T-helper 2 cell treated with Interferon-gamma antibody and Interleukin-4, amounts not matched to agents 100 ng/mL and 5 ng/mL, for 36 hours (primary cell): ENCODE data around the gene WDR37. TPM values are rescaled to one million over a fixed set of nuclear protein-coding genes. Genes with fewer than 3 reads are reported as not detected.
"Not testable (repeated sequence)": the region's sequence is repeated elsewhere in the genome, so short reads cannot be mapped to it uniquely, and the experiment has no call there.

Source experiments
- intact Hi-C: fragments of 100-400 bp; cut with micrococcal nuclease; formaldehyde crosslinking; loops from one replicate; pipeline ENCODE4 v1.15.1; 2023
- total RNA-seq: library from RNA; stranded (reverse); gene quantifications from 2 replicates; pipeline ENCODE4 v1.2.3, GENCODE V29; 2022

Gene WDR37
- total RNA-seq, 1 donor from 2014 or later: 26.5 TPM

GRCh38 chr10:1151076-1152033 lies 95.2 kb downstream of the WDR37 start:
- intact Hi-C loops: no loop called here

GRCh38 chr10:1152386-1153250 lies 96.4 kb downstream of the WDR37 start:
- intact Hi-C loops: no loop called here

- intact Hi-C loops: no loop called here
Measured at GRCh38 chr10:1153251-1153763, 97.1 kb downstream of the WDR37 start.

GRCh38 chr10:1153805-1154351 lies 97.7 kb downstream of the WDR37 start:
- intact Hi-C loops: no loop called here

DNA sequence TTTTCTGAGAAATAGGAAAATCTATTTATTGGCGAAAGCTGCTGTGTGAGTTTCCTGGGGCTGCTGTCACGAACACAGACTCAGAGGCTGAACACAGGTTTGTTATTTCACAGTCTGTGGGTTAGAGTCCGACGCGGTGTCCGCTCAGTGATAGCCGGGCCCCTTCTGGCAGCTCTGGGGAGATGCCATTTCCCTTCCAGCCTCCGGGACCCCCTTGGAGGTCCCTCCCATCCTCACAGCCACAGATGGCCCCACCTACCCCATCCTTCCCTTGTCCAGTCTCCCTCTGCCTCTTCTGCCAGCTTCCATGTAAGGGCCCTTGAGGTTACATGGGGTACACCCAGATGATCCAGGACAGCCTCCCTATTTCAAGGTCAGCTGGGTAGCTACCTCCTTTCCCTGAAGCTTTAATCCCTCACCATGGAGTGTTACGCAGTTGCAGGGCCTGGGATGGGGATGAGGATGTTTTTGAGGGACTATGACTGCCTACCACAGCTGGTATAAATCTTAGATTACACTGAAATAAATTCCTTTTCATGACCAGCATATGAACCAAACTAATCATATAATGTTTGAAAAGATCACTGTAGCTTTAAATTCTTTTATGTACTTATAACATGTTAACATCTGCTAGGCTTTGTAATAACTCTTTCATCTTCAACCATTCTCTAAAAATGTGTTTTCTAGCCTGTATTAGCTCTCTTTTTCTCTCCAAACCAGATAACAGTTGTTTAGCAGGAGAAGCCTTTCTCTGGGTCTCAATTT lies 98.5 kb downstream of the WDR37 start:
- intact Hi-C loops: no loop called here

GRCh38 chr10:1155791-1156615 lies 99.8 kb downstream of the WDR37 start:
- intact Hi-C loops: no loop called here

DNA sequence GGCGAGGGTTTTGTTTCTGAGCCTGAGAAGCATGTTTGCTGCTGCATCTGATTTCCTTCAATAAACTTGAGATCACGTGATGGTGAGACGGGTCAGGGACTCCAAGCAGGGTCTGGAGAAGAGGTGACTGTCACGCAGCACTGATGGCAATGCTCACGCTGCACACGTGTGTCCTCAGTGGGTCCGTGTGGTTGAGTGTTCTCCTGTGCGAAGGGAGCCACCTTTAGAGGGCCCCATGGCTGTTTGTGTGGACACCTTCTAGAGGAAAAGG lies 100.4 kb downstream of the WDR37 start:
- intact Hi-C loops: no loop called here

DNA sequence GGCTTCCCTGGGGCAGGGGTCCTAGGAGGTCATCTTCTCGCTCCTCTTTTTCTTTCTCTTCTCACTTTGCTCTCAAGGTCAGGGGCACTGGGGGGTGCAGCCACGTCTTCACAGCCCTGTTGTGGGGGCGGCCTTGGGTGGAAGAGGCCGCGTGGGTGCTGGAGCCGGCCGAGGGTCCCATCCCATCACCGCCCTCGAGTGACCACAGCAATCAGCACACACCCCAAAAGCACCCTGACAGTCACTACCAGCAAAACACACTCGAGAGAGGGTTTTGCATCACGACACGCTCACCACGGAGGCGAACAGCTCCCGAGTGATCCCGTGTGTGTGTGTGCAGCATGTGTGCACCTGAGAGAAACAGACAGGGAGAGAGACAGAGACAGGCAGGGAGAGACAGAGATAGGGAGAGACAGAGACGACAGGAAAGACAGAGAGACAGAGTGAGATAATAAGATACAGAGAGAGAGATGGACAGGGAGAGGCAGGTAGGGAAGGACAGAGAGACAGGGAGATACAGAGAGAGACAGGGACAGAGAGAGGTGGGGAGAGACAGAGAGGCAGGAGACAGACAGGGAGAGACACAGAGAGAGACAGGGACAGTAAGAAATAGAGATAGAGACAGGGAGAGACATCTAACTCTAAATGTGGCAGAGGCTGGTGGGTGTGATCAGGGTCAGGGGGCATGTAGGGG lies 100.9 kb downstream of the WDR37 start:
- intact Hi-C loops: no loop called here

DNA sequence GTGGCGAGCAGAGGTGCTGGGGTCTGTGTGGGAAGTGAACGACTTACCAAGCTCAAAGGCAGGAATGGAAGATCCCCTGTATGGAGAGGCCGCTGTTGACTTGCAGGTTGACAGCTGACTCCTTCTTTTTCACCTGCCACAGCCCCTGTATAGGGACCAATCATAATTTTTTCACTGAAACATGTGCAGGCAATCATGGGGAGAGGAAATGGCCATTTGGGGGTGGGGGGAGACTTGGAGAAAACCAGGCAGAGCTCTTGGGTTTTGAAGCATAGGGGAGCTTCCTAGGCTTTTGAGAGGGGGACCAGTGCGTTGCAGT lies 101.4 kb downstream of the WDR37 start:
- intact Hi-C loops: no loop called here

DNA sequence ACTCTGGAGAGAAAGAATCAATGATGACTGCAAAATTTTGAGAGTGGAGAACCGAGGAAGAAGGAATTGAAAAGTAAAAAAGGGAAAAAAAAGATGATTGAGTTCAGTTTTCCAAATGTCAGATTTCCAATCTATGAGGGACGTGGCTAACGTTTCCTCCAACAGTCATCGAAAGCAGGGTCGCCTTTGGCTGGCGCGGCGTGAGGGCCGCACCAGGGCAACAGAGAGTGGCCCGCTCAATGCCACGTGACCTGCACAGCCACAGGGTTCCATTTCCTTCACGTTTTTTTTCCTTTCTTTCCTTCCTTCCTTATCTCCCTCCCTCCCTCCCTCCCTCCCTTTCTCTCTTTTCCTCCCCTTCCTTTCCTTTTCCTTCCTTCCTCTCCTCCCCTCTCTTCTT lies 101.9 kb downstream of the WDR37 start:
- intact Hi-C loops: no loop called here

GRCh38 chr10:1158536-1158935 lies 102.4 kb downstream of the WDR37 start:
- intact Hi-C loops: not testable (repeated sequence)

DNA sequence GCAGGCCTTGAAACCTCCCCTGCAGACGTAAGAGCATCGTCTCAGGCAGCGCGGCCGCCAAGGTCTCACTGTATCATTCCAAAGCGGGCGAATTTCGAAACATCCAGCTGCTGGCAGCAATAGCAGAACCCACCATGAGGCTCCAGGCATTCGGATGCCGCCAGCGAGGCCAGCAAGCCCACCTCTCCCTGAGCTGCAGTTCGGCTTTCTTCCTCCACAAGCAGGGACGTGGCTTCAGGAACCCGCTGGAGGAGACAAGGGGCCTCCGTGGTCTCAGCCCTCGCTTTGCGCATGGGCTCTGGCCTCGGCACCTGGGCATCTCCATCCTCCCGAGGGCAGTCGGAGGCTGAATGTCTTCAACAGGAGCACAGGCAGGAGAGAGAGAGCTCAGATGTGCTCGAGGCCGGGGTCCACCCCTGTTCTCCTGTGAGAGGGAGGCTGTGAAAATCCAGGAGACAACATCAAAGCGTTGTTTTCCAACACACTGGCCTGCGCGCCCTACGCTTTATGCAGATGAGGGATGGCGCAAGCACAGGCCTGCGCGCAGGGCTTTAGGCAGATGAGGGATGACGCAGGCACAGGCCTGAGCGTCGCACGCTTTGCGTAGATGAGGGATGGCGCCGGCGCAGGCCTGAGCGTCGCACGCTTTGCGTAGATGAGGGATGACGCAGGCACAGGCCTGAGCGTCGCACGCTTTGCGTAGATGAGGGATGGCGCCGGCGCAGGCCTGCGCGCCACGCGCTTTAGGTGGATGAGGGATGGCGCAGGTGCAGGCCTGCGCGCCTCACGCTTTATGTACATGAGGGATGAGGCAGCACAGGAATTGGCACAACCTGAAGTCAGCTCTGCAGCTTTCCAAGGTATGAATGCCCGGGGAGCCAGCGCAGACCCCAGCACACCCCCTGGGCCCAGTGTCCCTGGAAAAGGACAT lies 103.2 kb downstream of the WDR37 start:
- intact Hi-C loops: no loop called here

- intact Hi-C loops: no loop called here
Measured at GRCh38 chr10:1160561-1161314, 104.6 kb downstream of the WDR37 start.

DNA sequence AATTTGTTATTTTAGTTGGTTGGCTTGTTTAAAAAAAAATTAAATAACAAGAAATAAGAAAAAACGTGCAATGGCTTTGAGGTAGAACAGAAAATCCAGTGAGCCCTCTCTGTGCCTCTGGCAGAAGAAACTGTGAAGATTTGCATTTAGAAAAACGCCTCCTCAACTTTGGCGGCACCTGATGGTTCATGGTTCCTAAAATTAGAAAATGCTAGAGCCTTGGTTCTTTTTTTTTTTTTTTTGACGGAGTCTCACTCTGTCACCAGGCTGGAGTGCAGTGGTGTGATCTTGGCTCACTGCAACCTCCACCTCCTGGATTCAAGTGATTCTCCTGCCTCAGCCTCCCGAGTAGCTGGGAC lies 105.1 kb downstream of the WDR37 start:
- intact Hi-C loops: not testable (repeated sequence)

GRCh38 chr10:1162481-1163203 lies 106.5 kb downstream of the WDR37 start:
- intact Hi-C loops: no loop called here

DNA sequence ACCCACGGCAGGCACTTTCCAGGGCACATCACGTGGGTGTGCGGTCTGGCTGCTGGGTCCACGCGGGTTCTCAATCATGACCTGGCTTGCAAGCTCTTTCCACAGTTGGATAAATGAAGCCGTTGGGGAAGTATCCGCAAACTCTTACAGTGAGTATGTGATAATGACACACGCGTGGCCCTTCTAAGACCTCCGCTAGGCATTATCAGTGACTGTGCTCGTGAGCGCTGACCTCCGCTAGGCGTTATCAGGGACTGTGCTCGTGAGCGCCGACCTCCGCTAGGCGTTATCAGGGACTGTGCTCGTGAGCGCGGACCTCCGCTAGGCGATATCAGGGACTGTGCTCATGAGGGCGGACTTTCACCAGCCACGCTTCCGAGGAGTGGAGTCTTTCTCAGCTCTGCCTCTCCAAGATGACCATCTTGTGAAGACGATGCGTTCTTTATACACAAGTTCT lies 107.0 kb downstream of the WDR37 start:
- intact Hi-C loops: no loop called here

DNA sequence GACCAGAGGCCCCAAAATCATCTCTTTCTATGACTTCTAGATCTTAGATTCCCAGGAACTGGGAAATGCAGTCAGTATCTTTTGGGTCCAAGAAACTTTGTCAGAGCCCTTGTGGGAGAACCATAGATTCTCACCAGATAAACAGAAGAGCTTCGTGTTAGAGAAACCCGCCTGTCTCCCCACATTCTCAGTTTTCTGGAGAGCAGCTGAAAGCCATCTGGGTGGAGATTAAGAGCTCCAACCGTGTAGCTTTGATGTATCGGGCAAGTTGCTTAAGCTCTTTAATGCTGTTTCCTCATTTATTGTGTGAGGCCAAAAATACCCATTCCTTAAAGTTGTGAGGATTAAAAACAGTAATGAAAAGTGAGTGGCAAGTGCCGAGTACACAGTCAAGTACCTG lies 107.6 kb downstream of the WDR37 start:
- intact Hi-C loops: no loop called here
